Measurements from ENCODE around the gene IGFN1. TPM values are rescaled to one million over a fixed set of nuclear protein-coding genes. Genes with fewer than 3 reads are reported as not detected.

The IGFN1 gene
- total and polyA plus RNA-seq, 4 donors: 0.03 to 0.14 (median 0.08) TPM; not detected in 1

DNA sequence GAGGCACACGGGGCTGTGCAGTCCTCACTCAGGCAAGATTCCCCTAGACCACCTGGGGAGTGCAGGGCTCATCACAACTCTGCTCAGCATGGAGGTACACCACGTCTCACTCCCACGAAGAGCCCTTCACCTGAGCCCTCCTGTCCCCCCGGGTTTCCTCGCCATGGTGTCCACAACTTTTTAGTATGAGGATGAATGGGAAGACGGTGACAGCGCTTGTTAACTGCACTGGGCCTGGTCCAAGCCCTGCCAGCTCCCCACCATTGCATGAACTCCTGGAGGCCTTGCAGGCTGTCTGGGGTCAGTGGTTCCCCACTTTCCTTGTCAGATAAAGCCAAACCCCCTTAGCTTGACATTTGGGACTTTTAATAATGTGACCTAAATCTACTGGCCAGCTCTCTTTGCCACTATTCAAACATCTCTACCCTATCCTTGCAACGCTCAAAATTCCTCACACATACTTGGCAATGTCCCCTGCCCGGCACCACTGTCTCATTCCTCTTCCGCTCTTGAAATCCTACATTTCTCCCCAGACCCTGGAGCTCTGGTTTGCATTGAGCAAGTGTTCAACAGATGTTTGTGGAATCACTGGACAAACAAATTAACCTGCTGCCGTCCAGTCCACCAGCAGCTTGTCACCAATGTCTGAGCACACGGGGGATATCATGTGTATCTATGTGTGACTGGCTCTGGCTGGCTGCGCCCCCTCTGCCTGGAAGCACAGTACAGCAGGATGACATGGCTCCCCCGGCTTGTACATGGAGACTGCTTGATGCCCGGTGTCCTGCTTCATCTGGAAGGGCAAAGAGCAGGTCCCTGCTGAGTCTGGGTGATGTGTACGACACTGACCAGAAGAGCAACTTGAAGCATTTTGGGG, 47.5 kb upstream of the IGFN1 start:
- H3K27ac ChIP-seq (ENCODE audit: low read depth in 1 of 2, low read length in 2 of 2): no peak overlapping the region
- no peak for DNase-seq (ENCODE audit: low spot score)
- no peaks in the 10 kb centered on the region for H3K27me3 ChIP-seq (ENCODE audit: control insufficient read depth in 4 of 4, insufficient read depth in 4 of 4, low read length in 3 of 4)
- WGBS: 95% methylated on average over 16 of the region's 16 CpGs
- no peak overlapping the region for H3K9ac ChIP-seq (ENCODE audit: low read depth in 1 of 2, low read length in 2 of 2)
- peaks cover 2 to 71% (median 18%) of the 10 kb centered on the region in 4 donors for H3K36me3 ChIP-seq (ENCODE audit: control insufficient read depth in 4 of 4, insufficient read depth in 3 of 4, low read depth in 1 of 4, low read length in 3 of 4)
- no peak overlapping the region for H3K4me3 ChIP-seq (ENCODE audit: low read depth in 1 of 3, low read length in 3 of 3)
- no peak for TF ChIP-seq FOXA1 (IDR thresholded peaks at IDR 0.05)
- TF ChIP-seq EGR1 (IDR thresholded peaks at IDR 0.05; ENCODE audit: low read depth in 2 of 2): no peak
- TF ChIP-seq JUND (IDR thresholded peaks at IDR 0.05): no peak
- TF ChIP-seq HNF4G (IDR thresholded peaks at IDR 0.05): no peak
- no peak for TF ChIP-seq ATF3 (IDR thresholded peaks at IDR 0.05)
- no peak for TF ChIP-seq NR2F2 (IDR thresholded peaks at IDR 0.05)
- no peak for TF ChIP-seq CTCF (IDR thresholded peaks at IDR 0.05; ENCODE audit: low read depth, low read length, missing input control)
- TF ChIP-seq RXRA (IDR thresholded peaks at IDR 0.05): no peak
- no peak for TF ChIP-seq RAD21 (IDR thresholded peaks at IDR 0.05)
- TF ChIP-seq SP1 (IDR thresholded peaks at IDR 0.05): no peak
- no peak for TF ChIP-seq TAF1 (conservative IDR thresholded peaks at IDR 0.05)
- no peaks in the 10 kb centered on the region for H3K9me3 ChIP-seq (ENCODE audit: control insufficient read depth in 4 of 4, low read length in 3 of 4)
- H3K4me1 ChIP-seq (ENCODE audit: control insufficient read depth in 4 of 4, insufficient read depth in 4 of 4, low read length in 3 of 4): no peaks in the 10 kb centered on the region

GRCh38 chr1:201143726-201144635, 46.6 kb upstream of the IGFN1 start:
- DNase-seq (ENCODE audit: low spot score): no peak
- 93% methylated on average over 18 of the region's 18 CpGs for WGBS
- Histone ChIP-seq H3K9ac (ENCODE audit: low read depth in 1 of 2, low read length in 2 of 2) (no peak overlapping the region), H3K36me3 (ENCODE audit: control insufficient read depth in 4 of 4, insufficient read depth in 3 of 4, low read depth in 1 of 4, low read length in 3 of 4) (peaks cover 2 to 67% (median 18%) of the 10 kb centered on the region in 4 donors), H3K9me3 (ENCODE audit: control insufficient read depth in 4 of 4, low read length in 3 of 4) (no peaks in the 10 kb centered on the region), H3K27ac (ENCODE audit: low read depth in 1 of 2, low read length in 2 of 2) (no peak overlapping the region), H3K4me3 (ENCODE audit: low read depth in 1 of 3, low read length in 3 of 3) (no peak overlapping the region), H3K27me3 (ENCODE audit: control insufficient read depth in 4 of 4, insufficient read depth in 4 of 4, low read length in 3 of 4) (no peaks in the 10 kb centered on the region), H3K4me1 (ENCODE audit: control insufficient read depth in 4 of 4, insufficient read depth in 4 of 4, low read length in 3 of 4) (no peaks in the 10 kb centered on the region)
- TF ChIP-seq FOXA1 (IDR thresholded peaks at IDR 0.05) (no peak), RXRA (IDR thresholded peaks at IDR 0.05) (no peak), CTCF (IDR thresholded peaks at IDR 0.05; ENCODE audit: low read depth, low read length, missing input control) (no peak), JUND (IDR thresholded peaks at IDR 0.05) (no peak), HNF4G (IDR thresholded peaks at IDR 0.05) (no peak), HNF4A (conservative IDR thresholded peaks at IDR 0.05) (no peak), TAF1 (conservative IDR thresholded peaks at IDR 0.05) (no peak), YY1 (IDR thresholded peaks at IDR 0.05) (no peak), NR2F2 (IDR thresholded peaks at IDR 0.05) (no peak), SP1 (IDR thresholded peaks at IDR 0.05) (no peak), EGR1 (IDR thresholded peaks at IDR 0.05; ENCODE audit: low read depth in 2 of 2) (no peak), RAD21 (IDR thresholded peaks at IDR 0.05) (no peak), GABPA (IDR thresholded peaks at IDR 0.05 in 1 of 2, conservative IDR thresholded peaks at IDR 0.05 in 1 of 2) (no peak), ATF3 (IDR thresholded peaks at IDR 0.05) (no peak), ZBTB33 (IDR thresholded peaks at IDR 0.05) (no peak), FOXA2 (IDR thresholded peaks at IDR 0.05) (no peak)
- TF ChIP-seq, protein P1, sequence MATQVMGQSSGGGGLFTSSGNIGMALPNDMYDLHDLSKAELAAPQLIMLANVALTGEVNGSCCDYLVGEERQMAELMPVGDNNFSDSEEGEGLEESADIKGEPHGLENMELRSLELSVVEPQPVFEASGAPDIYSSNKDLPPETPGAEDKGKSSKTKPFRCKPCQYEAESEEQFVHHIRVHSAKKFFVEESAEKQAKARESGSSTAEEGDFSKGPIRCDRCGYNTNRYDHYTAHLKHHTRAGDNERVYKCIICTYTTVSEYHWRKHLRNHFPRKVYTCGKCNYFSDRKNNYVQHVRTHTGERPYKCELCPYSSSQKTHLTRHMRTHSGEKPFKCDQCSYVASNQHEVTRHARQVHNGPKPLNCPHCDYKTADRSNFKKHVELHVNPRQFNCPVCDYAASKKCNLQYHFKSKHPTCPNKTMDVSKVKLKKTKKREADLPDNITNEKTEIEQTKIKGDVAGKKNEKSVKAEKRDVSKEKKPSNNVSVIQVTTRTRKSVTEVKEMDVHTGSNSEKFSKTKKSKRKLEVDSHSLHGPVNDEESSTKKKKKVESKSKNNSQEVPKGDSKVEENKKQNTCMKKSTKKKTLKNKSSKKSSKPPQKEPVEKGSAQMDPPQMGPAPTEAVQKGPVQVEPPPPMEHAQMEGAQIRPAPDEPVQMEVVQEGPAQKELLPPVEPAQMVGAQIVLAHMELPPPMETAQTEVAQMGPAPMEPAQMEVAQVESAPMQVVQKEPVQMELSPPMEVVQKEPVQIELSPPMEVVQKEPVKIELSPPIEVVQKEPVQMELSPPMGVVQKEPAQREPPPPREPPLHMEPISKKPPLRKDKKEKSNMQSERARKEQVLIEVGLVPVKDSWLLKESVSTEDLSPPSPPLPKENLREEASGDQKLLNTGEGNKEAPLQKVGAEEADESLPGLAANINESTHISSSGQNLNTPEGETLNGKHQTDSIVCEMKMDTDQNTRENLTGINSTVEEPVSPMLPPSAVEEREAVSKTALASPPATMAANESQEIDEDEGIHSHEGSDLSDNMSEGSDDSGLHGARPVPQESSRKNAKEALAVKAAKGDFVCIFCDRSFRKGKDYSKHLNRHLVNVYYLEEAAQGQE (IDR thresholded peaks at IDR 0.05): no peak
